NOMO-1 treated with dmso at 0.1 percent for 144 hours (cell line): ENCODE results near the gene IL1R2.

ENCODE experiments used
- DNase-seq: peaks from one replicate; lab custom pipeline; 2025; ENCODE audit not compliant: unreplicated experiment; lab: John Stamatoyannopoulos, UW

IL1R2 gene

DNA sequence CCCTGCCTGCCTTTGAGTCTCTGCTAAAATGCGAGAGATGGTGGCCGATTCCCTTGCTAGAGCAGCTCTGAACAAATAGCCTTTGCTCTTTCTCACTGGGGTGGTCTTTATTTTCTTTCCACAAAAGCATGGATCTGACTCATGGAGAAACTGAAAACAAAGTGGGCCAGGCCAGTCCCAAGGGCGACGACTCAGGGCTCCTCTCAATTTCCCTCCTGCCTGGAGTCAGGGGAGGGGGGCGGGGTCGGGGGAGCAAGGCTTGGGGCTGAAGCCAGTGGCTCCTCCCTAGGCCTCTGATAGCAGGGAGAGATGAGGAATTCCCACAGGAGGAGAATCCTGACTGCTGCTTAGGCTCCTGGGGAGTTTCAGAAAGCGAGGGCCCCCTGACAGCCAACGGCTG lies 17.1 kb upstream of the IL1R2 start:
- no peak for DNase-seq

- DNase-seq: no peak
Measured at GRCh38 chr2:101975171-101975870, 16.4 kb upstream of the IL1R2 start.

DNA sequence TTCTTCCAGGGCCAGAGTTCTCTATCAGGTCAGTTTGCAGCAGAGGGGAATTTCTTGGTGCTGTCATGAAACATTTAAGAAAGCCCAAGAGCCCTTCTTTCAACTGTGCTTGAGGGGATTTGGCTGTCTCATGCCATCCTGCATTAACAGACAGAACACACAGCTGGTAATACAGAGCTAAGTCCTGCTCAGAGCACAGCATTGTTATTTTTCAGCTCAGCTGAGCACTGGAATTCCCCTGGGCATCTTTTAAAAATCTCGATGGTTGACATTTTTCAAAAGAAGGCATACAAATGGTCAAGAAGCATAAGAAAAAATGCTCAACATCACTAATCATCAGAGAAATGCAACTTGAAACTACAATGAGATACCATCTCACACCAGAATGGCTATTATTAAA lies 14.9 kb upstream of the IL1R2 start:
- DNase-seq: no peak

DNA sequence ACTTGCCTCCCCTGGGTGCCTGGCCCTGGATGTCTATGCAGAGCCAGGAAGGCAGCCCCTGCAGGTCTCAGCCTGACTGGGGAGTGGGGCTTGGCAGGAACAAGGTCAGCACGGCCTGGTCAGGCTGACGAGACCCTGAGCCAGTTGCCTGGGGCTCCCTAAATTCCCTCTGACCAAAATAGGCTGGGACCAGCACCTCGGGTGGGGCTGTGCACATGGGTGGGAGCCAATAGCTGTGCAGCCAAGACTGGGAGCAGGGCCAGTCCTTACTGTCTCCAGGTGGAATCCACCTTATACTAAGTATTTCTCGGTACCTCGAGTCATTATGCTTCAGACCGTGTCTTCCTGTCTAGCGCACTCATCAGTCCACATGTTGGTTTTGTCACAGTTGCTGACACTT lies 11.4 kb upstream of the IL1R2 start:
- no peak for DNase-seq

- no peak for DNase-seq
Measured at GRCh38 chr2:101981066-101981465, 10.7 kb upstream of the IL1R2 start.

DNA sequence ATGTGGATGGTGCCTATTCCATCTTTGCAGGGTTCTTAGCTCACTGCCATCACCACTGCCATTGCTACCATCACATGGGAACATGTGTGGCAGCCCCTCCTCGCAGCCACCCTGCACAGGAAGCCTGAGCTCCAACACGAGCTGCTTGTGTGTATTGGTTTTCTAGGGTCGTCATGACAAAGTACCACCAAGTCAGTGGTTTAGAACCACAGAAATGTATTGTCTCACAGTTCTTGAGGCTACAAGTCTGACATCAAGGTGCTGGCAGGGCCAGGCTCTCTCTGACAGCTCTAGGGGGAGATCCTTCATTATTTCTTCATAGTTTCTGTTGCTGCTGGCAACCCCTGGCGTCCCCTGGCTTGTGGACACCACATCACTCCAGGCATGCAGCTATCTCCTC lies 10.3 kb upstream of the IL1R2 start:
- DNase-seq: no peak

DNA sequence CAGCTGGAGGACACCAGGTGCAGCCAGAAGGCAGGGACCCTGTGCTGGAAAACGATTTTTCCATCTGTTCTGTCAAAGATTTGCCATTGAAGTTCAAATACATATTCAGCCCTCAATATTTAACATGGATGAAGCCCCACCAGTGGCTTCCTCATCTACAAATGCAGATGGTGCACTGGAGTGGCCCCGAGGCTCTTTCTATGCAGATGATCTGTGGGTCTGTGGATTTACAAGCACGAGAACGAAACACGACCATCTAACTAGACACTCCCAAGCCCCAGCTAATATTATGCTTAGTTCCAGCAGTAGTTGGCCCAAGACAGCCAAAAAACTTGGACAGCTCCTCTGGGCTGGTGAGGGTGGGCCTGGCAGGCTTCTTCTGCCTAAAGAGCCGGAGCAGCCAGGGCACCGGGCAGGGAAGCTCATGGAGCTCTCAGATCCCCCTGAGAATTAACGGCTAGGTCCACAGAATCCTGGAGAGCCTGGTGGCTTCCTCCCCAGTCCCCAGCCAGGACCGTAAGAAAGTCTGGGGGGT lies 9.2 kb upstream of the IL1R2 start:
- DNase-seq: no peak

DNA sequence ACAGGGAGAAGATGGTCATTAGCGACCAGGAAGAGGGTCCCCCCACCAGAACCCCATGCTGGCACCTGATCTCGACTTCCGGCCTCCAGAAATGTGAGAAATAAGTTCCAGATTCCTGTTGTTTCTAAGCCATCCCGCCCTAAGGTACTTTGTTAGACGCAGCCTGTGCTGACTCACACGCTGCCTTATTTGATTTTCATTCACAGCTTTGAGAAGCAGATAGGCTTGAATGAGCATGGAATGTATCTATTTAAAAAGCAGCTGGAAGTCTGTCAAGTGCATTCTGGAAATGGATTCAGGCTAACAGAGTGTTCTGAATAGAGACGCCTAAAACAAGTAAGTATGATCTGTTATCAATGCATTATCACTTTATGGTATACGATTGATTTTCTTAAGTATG lies 8.3 kb upstream of the IL1R2 start:
- DNase-seq: no peak

DNA sequence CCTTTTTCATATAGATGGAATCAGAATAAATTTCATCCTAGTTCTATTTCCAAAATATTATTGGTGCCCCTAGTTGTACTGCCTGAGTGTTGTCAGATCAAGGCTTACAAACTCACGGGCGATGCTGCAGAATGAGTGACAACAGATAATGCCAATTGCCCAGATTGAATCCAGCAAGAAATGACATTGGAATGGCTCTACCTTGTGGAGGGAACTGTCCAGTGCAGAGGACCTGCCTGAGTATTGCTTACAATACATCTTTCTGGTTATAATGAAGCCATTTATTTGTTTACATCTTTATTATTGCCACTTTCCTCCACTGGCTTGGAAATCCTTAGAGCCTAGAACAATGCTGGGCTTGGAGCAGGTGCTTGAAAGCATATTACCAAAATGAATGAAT lies 7.8 kb upstream of the IL1R2 start:
- DNase-seq: no peak

DNA sequence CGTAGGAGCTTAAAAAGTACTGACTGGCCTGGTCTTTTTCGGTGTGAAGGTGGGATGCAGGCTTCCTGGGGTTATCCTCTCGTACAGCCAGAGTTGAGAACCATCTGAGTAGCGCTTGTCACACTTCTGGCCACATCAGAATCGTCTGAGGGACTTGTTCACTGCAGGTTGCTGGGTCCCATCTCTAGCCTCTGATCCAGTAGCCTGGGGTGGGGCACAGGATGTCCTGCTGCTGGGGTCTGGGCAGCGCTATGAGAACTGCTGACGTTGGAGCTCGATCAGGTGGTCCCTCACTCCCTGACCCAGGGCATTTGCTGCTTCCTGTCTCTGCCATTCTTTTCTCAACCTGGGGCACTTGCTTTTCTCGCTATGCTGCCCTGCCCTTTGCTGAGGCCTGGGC lies 7.1 kb upstream of the IL1R2 start:
- DNase-seq: no peak

DNA sequence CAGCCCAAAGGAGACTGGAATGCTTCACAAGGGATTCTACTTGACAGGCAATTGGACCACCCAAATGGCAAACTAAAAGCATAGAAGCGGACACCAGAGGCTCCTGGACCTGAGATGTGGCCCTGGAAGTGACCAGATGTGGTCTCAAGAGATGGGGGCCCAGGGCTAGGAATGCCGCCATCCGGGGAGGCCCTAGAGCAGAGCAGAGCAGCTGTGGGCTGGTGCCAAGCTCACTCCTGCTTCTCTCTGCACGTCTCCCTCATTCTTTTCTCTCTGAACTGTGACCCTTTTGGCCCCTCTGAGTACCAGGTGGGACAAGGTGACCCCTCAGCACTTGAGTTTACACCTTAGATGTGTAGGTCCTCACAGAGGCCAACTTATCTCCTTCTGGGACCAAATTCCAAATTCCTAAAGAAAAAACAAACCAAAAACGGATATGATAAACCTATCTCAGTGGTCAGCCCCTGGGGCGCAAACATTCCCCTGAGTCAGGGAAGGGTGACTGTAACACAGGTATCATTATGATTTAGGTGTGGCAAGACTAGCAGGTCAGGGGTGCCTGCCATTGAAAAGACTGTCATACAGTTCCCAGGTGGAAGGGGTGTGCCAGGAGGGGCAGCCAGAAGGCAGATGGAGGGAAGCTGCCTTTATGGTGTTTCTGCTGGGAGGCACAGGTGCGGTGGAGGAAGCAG lies 6.5 kb upstream of the IL1R2 start:
- DNase-seq: no peak

DNA sequence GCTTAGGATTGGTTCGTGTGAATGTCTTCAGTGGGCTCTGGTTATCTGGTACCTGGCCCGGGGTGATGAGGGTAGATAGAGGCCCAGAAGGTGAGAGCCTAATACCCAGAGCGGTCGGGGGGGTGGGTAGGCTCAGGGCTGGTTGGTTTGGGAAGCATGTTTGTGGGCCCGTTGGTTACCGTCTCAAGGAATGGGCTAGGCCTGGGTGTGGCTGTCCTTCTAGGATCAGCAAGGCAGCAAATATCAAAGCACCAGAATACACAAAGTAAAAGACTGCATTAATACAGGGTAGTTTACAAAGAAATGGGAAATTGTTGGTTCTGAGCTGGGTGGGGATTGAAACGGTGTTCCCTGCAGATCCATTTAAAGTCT lies 6.0 kb upstream of the IL1R2 start:
- DNase-seq: no peak

DNA sequence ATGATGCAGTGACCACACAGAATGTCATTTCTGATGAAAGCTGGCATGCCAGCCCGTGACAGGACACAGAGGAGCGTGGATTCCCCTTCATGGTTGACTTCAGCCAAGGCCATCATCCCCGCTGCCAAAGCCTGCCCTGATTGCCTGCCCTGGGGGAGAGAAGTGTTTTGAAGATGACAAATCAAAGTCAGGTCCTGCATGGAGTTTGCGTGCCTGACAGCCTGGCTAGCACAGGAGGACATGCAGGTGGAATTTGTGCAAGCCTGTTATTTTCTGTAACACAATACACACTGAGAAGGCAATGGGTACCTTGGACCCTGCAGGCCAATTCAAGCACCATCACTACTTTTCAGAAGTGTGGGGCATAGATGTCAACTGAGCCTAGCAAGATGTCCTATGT lies 5.4 kb upstream of the IL1R2 start:
- no peak for DNase-seq

DNA sequence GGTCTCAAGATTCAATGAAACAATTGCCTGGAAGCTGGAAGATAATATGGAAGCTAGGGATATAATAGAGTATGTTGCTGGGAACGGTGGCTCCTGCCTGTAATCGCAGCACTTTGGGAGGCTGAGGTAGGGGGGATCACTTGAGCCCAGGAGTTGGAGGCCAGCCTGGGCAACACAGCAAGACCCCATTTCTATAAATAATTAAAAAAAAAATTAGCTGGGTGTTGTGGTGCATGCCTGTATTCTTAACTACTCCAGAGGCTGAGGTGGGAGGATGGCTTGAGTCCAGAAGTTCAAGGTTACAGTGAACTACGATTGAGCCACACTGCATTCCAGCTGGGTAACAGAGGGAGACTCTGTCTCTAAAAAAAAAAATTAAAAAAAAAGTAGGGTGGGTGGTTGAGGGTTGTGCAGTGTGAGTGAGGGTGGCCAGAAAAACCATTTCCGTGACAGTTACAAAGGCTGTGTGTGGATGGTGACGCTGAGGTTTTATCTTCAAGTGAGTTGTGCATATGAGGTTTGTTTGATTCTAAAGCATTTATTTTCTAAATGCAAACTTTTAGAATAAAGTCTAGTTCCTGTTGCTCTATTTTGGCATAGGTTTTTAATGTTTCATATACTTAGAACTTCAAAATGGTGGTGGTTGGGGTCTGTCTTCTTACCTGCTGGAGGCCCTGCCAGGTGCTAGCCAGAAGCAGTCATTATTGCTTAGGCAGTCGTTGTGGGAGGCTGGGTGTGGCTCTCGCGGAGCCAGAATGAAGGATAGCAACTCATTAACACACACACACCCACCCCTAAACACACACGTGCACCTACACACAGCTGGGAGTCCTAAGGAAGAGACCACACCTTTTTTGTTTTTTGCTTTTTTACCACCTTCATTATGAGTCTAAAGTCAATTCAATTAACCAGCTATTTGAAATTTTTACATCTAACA lies 4.7 kb upstream of the IL1R2 start:
- DNase-seq: no peak

DNA sequence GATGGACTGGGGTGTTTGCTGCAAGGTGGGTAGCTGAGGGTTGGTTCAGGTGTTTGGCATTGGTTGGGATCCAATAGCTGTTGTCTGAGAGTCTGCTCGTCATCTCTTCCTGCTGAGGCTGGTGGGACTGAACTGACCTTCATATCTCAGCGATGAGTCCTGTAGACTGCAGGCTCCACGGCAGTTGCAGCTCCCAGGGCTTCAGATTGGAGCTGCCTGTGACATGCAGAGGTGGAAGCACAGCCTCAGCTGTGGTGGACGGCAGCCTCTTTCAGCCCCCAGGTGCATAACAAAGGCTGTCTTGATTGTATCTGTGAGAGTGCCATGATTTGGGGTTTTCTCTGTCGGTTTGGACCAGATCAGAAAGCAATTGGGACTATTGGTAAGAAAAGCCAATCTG lies 3.9 kb upstream of the IL1R2 start:
- no peak for DNase-seq

DNA sequence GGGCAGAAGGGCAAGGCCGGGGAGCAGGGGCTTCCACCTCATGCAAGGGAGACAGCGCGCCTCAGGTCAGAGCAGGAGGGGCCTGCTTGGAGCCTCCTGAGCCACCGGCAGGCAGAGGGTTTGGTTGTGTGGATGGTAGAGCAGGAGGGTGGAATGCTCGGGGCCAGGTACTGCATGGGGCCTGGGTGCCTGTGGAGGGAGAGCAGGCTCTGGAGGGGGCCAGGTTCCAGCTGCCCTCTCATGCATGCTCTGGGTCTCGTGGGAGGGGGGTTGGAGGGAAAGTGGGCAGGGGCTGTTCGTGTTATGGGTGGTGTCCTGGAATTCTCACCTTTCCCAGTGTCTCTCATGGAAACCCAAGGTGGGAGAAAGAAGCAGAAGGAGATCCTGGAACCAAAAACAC lies 3.2 kb upstream of the IL1R2 start:
- no peak for DNase-seq

DNA sequence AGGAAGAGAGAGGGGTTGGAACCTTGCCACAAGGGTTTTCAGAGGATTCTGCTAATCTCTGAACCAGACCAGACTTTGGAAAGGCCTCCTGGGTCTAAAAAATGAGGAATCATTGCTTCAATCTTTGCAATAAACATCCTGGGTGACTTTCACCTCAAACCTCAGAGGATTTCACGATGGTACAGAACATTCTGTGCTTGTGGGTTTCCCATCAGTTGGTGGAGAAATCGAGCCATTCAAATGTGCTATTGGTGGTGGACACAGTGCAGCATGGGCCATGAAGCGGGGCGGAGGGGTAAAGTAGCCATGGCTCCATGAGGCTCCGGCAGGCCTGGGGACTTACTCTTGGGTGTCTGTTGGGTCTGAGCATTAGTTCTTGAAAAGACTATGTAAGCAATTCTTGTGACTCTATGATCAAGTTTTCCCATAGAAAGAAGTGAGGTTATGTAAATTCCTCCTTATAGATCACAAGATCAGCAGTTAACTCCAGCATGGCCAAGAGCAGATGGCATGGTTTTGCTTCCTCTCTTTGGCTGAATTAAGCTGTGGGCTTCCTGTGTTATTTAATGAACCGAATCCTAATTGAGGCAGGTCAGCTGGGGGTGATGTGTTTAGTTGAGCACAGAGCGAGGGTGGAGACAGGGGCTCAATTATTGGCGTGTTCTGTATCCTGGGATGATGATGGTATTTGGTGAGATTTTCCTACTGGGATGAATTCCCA lies 1.9 kb upstream of the IL1R2 start:
- DNase-seq: no peak

DNA sequence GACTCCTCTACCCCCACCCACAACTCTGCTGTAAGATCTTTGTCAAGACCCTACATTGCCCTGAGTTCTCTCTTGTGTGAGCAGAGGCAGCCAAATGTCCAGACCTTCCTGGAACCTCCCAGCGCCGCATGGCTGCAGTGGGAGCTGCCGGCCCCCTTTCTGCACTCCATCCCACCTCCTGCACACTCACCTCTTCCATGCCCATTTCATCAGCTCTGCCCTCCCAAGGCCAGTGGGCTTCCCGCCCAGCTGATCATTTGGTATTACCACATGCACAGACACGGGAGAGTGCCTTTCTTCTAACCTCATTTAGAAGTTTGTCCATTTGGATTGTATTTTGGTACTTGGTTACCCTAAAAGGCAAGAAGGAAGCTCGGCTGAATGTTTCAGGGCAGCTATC lies 2.0 kb downstream of the IL1R2 start:
- DNase-seq: no peak

DNA sequence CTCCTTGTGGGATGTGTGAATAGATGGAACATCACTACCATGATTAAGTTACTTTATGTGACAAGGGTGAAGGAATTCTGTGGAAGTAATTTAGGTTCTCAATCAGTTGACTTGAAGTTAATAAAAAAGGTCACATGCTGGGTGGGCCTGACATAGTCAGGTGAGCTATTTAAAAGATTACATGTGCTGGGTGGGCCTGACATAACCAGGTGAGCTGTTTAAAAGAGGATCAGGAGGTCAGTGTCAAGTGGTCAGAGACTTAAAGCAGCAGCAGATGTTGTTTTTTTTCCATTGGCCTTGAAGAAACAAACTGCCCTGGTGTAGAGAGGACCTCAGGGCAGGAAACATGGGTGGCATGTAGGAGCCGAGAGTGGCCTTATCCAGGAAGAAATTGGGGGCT lies 3.3 kb downstream of the IL1R2 start:
- no peak for DNase-seq

- no peak for DNase-seq
Measured at GRCh38 chr2:101995804-101996203, 4.0 kb downstream of the IL1R2 start.

DNA sequence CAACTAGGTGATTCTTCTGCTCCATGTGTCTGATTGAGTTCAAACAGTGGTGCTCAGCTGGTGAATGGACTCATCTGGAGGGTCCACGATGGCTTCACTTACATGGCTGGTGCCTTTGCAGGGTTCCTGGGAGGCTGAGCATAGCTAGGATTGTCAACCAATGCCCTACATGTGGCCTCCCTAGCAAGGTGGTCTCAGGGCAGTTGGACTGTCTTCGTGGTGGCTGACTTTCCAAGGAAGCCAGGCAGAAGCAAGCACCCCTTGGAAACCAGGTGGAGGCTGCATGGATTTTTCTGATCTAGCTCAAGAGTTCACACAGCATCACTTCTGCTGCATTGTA lies 6.8 kb downstream of the IL1R2 start:
- no peak for DNase-seq
